NT2/D1 (cell line): Measurements from ENCODE around the gene F3.
"Not testable (repeated sequence)": the region's sequence is repeated elsewhere in the genome, so short reads cannot be mapped to it uniquely, and the experiment has no call there.

Source experiments
- YY1 ChIP-seq: IDR thresholded peaks from 2 replicates; pipeline ENCODE4 v1.6.1; 2011; ENCODE audit not compliant: insufficient read length, insufficient read depth
- ZNF274 ChIP-seq: IDR thresholded peaks from 2 replicates; pipeline ENCODE4 v1.6.1; 2011; ENCODE audit warnings: mild to moderate bottlenecking, low read depth, low read length

DNA sequence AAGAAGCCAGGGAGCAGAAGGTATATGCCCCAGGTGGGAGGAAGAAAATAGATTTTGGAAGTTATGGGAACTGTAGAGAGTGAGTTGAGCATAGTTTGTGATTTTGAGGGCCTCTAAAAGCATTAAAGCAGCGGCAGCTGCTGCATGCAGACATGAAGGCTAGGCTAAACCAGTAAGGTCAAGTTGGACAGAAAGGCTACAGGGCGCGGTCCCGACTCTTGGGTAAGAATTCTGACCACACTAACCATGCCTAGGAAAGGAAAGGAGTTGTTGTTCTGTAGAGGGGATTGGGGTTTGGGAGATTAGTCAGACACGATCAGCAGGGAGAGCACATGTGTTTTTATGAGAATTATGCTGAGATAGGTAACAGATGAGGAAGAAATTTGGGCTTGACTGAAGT is 27.2 kb upstream of the F3 start:
- not testable (repeated sequence) for TF ChIP-seq ZNF274, YY1
